Measurements from ENCODE around the gene JAZF1. TPM values are rescaled to one million over a fixed set of nuclear protein-coding genes. Genes with fewer than 3 reads are reported as not detected.

The JAZF1 gene
- total and polyA plus RNA-seq, 3 donors from 2014 or later: 38.5 to 51.0 (median 46.4) TPM

GRCh38 chr7:28190077-28190710 is 9.6 kb upstream of the JAZF1 start:
- Histone ChIP-seq H3K36me3 (ENCODE audit: low read depth, missing control alignments) (no peaks in the 10 kb centered on the region), H3K9me3 (no peaks in the 10 kb centered on the region), H3K4me3 (no peak overlapping the region), H3K4me1 (peaks cover 9% of the 10 kb centered on the region), H3K27ac (peak overlapping the region in 1 of 2 donors; percentile 2), H3K27me3 (no peaks in the 10 kb centered on the region)
- peak; percentile 35 for DNase-seq
- intact Hi-C loops (cut with DNase I; ENCODE audit: low total_unique reads): no loop called here
- TF ChIP-seq CTCF (IDR thresholded peaks at IDR 0.05) (no peak), POLR2A (IDR thresholded peaks at IDR 0.05) (no peak)
- 45 to 52% methylated on average over 5 of the region's 5 CpGs for WGBS, 2 donors

- H3K36me3 ChIP-seq (ENCODE audit: low read depth, missing control alignments): no peaks in the 10 kb centered on the region
- DNase-seq: peak; percentile 56
- peaks cover 14% of the 10 kb centered on the region for H3K4me1 ChIP-seq
- no peaks in the 10 kb centered on the region for H3K9me3 ChIP-seq
- no peak for TF ChIP-seq POLR2A (IDR thresholded peaks at IDR 0.05)
- no peak for TF ChIP-seq CTCF (IDR thresholded peaks at IDR 0.05)
- WGBS, 2 donors: 58 to 88% methylated on average over 7 of the region's 7 CpGs
- H3K4me3 ChIP-seq: no peak overlapping the region
- intact Hi-C loops (cut with DNase I; ENCODE audit: low total_unique reads): no loop called here
- H3K27me3 ChIP-seq: no peaks in the 10 kb centered on the region
- peak overlapping the region; percentile 78 to 81 for H3K27ac ChIP-seq
Measured at GRCh38 chr7:28187012-28187411, 6.4 kb upstream of the JAZF1 start.

GRCh38 chr7:28183627-28184026 is 3.0 kb upstream of the JAZF1 start:
- Histone ChIP-seq H3K4me1 (peaks cover 15% of the 10 kb centered on the region), H3K36me3 (ENCODE audit: low read depth, missing control alignments) (no peaks in the 10 kb centered on the region), H3K27ac (no peak overlapping the region), H3K4me3 (no peak overlapping the region), H3K9me3 (no peaks in the 10 kb centered on the region), H3K27me3 (no peaks in the 10 kb centered on the region)
- 86 to 88% methylated on average over 5 of the region's 5 CpGs for WGBS, 2 donors
- DNase-seq: no peak
- intact Hi-C loops (cut with DNase I; ENCODE audit: low total_unique reads): no loop called here
- TF ChIP-seq CTCF (IDR thresholded peaks at IDR 0.05) (no peak), POLR2A (IDR thresholded peaks at IDR 0.05) (no peak)

- intact Hi-C loops (cut with DNase I; ENCODE audit: low total_unique reads): no loop called here
- H3K4me1 ChIP-seq: peaks cover 16% of the 10 kb centered on the region
- H3K27ac ChIP-seq: peak overlapping the region; percentile 22 to 96
- H3K27me3 ChIP-seq: no peaks in the 10 kb centered on the region
- H3K9me3 ChIP-seq: no peaks in the 10 kb centered on the region
- DNase-seq: no peak
- TF ChIP-seq POLR2A (IDR thresholded peaks at IDR 0.05): no peak
- TF ChIP-seq CTCF (IDR thresholded peaks at IDR 0.05): no peak
- no peak overlapping the region for H3K4me3 ChIP-seq
- no peaks in the 10 kb centered on the region for H3K36me3 ChIP-seq (ENCODE audit: low read depth, missing control alignments)
- 33 to 50% methylated on average over 1 to 2 of the region's 2 CpGs for WGBS, 2 donors
Measured at GRCh38 chr7:28182071-28182471, 1.5 kb upstream of the JAZF1 start.

GRCh38 chr7:28181416-28181815 is 821 bp upstream of the JAZF1 start:
- peaks cover 22% of the 10 kb centered on the region for H3K4me1 ChIP-seq
- TF ChIP-seq POLR2A (IDR thresholded peaks at IDR 0.05): no peak
- H3K4me3 ChIP-seq: no peak overlapping the region
- H3K27me3 ChIP-seq: no peaks in the 10 kb centered on the region
- no peak for DNase-seq
- intact Hi-C loops (cut with DNase I; ENCODE audit: low total_unique reads): no loop called here
- no peaks in the 10 kb centered on the region for H3K9me3 ChIP-seq
- 61 to 66% methylated on average over 5 of the region's 5 CpGs for WGBS, 2 donors
- no peaks in the 10 kb centered on the region for H3K36me3 ChIP-seq (ENCODE audit: low read depth, missing control alignments)
- H3K27ac ChIP-seq: peak overlapping the region in 1 of 2 donors; percentile 96

Measured in testis (tissue), 3 donors.